PC-9 (cell line): Measurements from ENCODE around the gene OGDH. TPM values are rescaled to one million over a fixed set of nuclear protein-coding genes. Genes with fewer than 3 reads are reported as not detected.

ENCODE experiments used
- BruUV-seq: library from RNA; stranded (reverse); fragments of 400-500 nt; replicated peaks from 2 replicates; lab custom pipeline; 2021; lab: Mats Ljungman, UMichigan
- CTCF ChIA-PET: fragments of 300-600 bp; sonication (Branson Sonifier 250); formaldehyde crosslinking; loops from one replicate; lab custom pipeline; 2022; ENCODE audit warnings: antibody characterized with exemption; lab: Charles Lee
- POLR2A ChIA-PET: fragments of 300-600 bp; sonication (Branson Sonifier 250); formaldehyde crosslinking; loops from one replicate; lab custom pipeline; 2022; ENCODE audit warnings: antibody characterized with exemption; ENCODE audit not compliant: unreplicated experiment; lab: Charles Lee
- DNase-seq, 2 experiments: peaks; one replicate each; pipeline versions ENCODE4 v3.0.0 to v3.0.0-alpha.2; 2015 to 2022; ENCODE audit warnings: mixed read lengths in 1 of 2
- H2AFZ ChIP-seq: fragments of 200-600 bp; sonication (generic); 2 replicates; pipeline ENCODE4 v1.8.1; 2017; ENCODE audit warnings: antibody characterized with exemption
- H3F3A ChIP-seq: fragments of 200-600 bp; sonication (generic); 2 replicates; pipeline ENCODE4 v1.8.1; 2017; ENCODE audit warnings: antibody characterized with exemption, mild to moderate bottlenecking, low read depth; ENCODE audit not compliant: insufficient read depth
- H3K27ac ChIP-seq: fragments of 200-600 bp; sonication (generic); 2 replicates; pipeline ENCODE4 v1.6.1; 2016; ENCODE audit warnings: mixed run types
- H3K27me3 ChIP-seq: fragments of 200-600 bp; sonication (generic); 2 replicates; pipeline ENCODE4 v1.6.1; 2016; ENCODE audit warnings: low read depth, mixed run types; ENCODE audit not compliant: insufficient read depth
- H3K36me3 ChIP-seq: fragments of 200-600 bp; sonication (generic); 2 replicates; pipeline ENCODE4 v1.6.1; 2016; ENCODE audit warnings: low read depth, mixed run types
- H3K4me1 ChIP-seq: fragments of 200-600 bp; sonication (generic); replicated peaks from 2 replicates; pipeline ENCODE4 v1.6.1; 2016; ENCODE audit warnings: mixed run types; ENCODE audit not compliant: insufficient read depth
- H3K4me2 ChIP-seq: fragments of 200-600 bp; sonication (generic); 2 replicates; pipeline ENCODE4 v1.6.1; 2017; ENCODE audit warnings: mixed run types
- H3K4me3 ChIP-seq: fragments of 200-600 bp; sonication (generic); 2 replicates; pipeline ENCODE4 v1.6.1; 2016; ENCODE audit warnings: mixed run types
- H3K79me2 ChIP-seq: fragments of 200-600 bp; sonication (generic); 2 replicates; pipeline ENCODE4 v1.6.1; 2017; ENCODE audit warnings: low read depth, mixed run types
- H3K9me2 ChIP-seq: fragments of 200-600 bp; sonication (generic); 2 replicates; pipeline ENCODE4 v1.8.1; 2017; ENCODE audit warnings: mild to moderate bottlenecking; ENCODE audit not compliant: insufficient read depth
- H3K9me3 ChIP-seq: fragments of 200-600 bp; sonication (generic); 2 replicates; pipeline ENCODE4 v1.8.1; 2016; ENCODE audit warnings: low read depth; ENCODE audit not compliant: insufficient read depth
- H4K20me1 ChIP-seq: fragments of 200-600 bp; sonication (generic); 2 replicates; pipeline ENCODE4 v1.8.1; 2017; ENCODE audit not compliant: insufficient read depth
- EZH2 ChIP-seq: fragments of 200-600 bp; sonication (generic); IDR thresholded peaks from 2 replicates; pipeline ENCODE4 v1.8.0; 2017; ENCODE audit warnings: antibody characterized with exemption, low read depth
- intact Hi-C: fragments of 100-400 bp; cut with micrococcal nuclease; formaldehyde crosslinking; loops from one replicate; pipeline ENCODE4 v1.10.0; 2022; ENCODE audit not compliant: unreplicated experiment
- total RNA-seq: library from RNA; stranded (reverse); gene quantifications from 2 replicates; pipeline ENCODE4 v1.2.3, GENCODE V29; 2021
- TF ChIP-seq, protein P1 (sequence below): fragments of 200-600 bp; sonication (generic); conservative IDR thresholded peaks from 2 replicates; pipeline ENCODE4 v1.6.1; 2017; ENCODE audit warnings: mixed run types, antibody characterized with exemption, mild to moderate bottlenecking, moderate library complexity

OGDH gene
- total RNA-seq, 1 experiment from 2014 or later = 135 TPM

DNA sequence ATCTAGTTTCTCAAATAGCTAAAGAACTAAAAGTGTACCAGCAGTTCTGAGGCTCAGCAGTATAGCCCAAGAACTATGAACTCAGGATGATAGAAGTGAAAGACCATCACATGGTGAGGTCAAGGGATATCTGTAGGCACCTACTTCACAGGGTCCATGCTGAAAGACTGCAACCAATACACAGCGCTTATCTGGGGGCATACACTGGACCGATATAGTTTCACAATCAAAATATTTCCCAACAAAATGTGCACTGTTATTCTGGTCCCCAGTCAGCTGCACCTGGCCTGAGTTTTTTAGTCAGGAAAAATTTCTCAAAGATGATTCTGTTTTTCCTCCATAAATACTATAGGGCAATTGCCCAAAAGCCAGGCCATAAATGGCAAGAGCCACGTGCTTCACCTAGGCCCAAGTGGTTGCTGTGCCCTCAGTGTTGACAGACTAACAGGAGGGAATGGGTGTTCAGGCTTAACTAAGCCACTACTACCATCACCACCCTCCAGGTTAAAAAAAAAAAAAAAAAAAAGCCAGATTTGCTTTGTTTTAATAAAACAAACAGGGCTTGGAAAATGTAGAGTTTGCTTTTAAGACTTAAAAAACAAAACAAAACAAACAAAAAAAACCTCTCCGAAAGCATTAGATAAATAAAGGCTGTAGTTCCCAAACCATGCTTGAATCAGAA is 58.5 kb downstream of the OGDH start:
- no peak overlapping the region for H2AFZ ChIP-seq
- intact Hi-C loops = no loop called here
- no peak overlapping the region for H3K4me2 ChIP-seq
- TF ChIP-seq, protein P1, sequence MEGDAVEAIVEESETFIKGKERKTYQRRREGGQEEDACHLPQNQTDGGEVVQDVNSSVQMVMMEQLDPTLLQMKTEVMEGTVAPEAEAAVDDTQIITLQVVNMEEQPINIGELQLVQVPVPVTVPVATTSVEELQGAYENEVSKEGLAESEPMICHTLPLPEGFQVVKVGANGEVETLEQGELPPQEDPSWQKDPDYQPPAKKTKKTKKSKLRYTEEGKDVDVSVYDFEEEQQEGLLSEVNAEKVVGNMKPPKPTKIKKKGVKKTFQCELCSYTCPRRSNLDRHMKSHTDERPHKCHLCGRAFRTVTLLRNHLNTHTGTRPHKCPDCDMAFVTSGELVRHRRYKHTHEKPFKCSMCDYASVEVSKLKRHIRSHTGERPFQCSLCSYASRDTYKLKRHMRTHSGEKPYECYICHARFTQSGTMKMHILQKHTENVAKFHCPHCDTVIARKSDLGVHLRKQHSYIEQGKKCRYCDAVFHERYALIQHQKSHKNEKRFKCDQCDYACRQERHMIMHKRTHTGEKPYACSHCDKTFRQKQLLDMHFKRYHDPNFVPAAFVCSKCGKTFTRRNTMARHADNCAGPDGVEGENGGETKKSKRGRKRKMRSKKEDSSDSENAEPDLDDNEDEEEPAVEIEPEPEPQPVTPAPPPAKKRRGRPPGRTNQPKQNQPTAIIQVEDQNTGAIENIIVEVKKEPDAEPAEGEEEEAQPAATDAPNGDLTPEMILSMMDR = no peak
- H3K4me1 ChIP-seq = no peaks in the 10 kb centered on the region
- H3K27ac ChIP-seq = no peak overlapping the region
- no peaks in the 10 kb centered on the region for H3K79me2 ChIP-seq
- POLR2A ChIA-PET = no interaction called here
- no peaks in the 10 kb centered on the region for H4K20me1 ChIP-seq
- CTCF ChIA-PET = no interaction called here
- DNase-seq = no peak
- H3K9me3 ChIP-seq = peaks cover 13% of the 10 kb centered on the region
- peaks cover 29% of the 10 kb centered on the region for H3K36me3 ChIP-seq
- no TSS peak for BruUV-seq
- H3K4me3 ChIP-seq = no peak overlapping the region
- no peaks in the 10 kb centered on the region for H3K27me3 ChIP-seq
- peaks cover 6% of the 10 kb centered on the region; the same call in 1 of the 2 replicates for H3F3A ChIP-seq
- H3K9me2 ChIP-seq = no peaks in the 10 kb centered on the region

DNA sequence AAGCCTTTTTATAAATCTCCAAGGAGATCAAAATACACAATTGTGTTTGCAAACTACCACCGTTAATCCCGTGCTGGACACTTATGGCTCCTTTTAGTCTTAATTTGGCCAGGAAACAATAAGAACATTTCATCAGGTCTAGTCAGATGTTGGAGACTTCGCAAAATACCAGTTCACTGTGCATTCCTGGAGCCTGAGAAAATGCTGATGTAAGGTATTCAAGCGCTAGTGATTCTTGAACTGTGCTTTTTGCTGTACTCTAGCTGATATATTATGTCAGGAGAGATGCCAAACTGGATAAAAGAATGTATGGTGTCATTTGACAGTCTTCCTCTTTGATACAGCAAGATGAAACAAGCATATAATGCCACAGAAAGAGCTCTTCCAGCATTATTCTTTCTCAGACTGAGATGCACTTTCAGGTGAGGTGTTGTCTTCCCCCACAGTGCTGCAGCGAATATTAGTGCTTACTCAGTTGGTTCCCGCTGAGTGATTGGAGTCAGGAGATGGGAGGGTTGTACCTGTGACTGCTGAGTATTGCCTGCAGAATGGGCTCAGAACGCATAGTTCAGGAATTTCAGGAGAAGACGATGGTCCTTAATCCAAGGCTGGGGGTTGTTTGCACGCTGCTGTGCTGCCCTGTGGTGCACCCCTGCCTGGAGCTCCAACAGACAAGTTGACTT is 59.2 kb downstream of the OGDH start:
- no peaks in the 10 kb centered on the region for H3K27me3 ChIP-seq
- H3K4me2 ChIP-seq = no peak overlapping the region
- H3K79me2 ChIP-seq = no peaks in the 10 kb centered on the region
- no peak overlapping the region for H3K27ac ChIP-seq
- no TSS peak for BruUV-seq
- no peaks in the 10 kb centered on the region for H4K20me1 ChIP-seq
- H3K9me3 ChIP-seq = peaks cover 6% of the 10 kb centered on the region
- intact Hi-C loops = no loop called here
- ChIA-PET CTCF (no interaction called here), POLR2A (no interaction called here)
- H2AFZ ChIP-seq = no peak overlapping the region
- peaks cover 22% of the 10 kb centered on the region for H3K36me3 ChIP-seq
- no peak for TF ChIP-seq EZH2
- TF ChIP-seq, protein P1 = no peak
- H3K9me2 ChIP-seq = no peaks in the 10 kb centered on the region
- DNase-seq = no peak
- no peak overlapping the region for H3K4me3 ChIP-seq
- H3F3A ChIP-seq = peaks cover 6% of the 10 kb centered on the region; the same call in 1 of the 2 replicates
- H3K4me1 ChIP-seq = no peaks in the 10 kb centered on the region

DNA sequence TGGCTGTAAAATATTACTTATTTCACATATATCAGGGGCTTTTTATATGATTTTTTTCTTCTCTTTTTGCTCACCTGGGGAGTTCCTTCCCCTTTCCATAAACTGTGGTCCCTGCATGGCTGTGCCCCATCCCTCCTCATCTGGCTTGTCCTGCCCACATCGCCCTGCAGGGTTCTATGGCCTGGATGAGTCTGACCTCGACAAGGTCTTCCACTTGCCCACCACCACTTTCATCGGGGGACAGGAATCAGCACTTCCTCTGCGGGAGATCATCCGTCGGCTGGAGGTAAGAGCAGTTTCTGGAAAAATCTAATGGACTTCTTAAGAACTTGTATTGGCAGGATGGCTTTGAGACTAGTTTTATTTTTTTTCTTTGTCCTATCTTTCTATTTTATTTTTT is 60.1 kb downstream of the OGDH start:
- POLR2A ChIA-PET = no interaction called here
- H3K79me2 ChIP-seq = no peaks in the 10 kb centered on the region

More for the DNA sequence above, 60.1 kb downstream of the OGDH start:
- H3K4me2 ChIP-seq = no peak overlapping the region
- no peaks in the 10 kb centered on the region for H3K9me2 ChIP-seq
- no peak overlapping the region for H3K27ac ChIP-seq
- no peak for DNase-seq
- H3K27me3 ChIP-seq = no peaks in the 10 kb centered on the region
- H3K36me3 ChIP-seq = peaks cover 13% of the 10 kb centered on the region
- no peak for TF ChIP-seq EZH2
- TF ChIP-seq, protein P1 = no peak
- no TSS peak for BruUV-seq
- no peaks in the 10 kb centered on the region for H3K9me3 ChIP-seq
- H3F3A ChIP-seq = peaks cover 6% of the 10 kb centered on the region; the same call in 1 of the 2 replicates
- H4K20me1 ChIP-seq = no peaks in the 10 kb centered on the region
- CTCF ChIA-PET = no interaction called here
- H3K4me3 ChIP-seq = no peak overlapping the region
- H2AFZ ChIP-seq = no peak overlapping the region
- intact Hi-C loops = no loop called here
- H3K4me1 ChIP-seq = no peaks in the 10 kb centered on the region
